ENCODE data around the gene FAM227B. TPM values are rescaled to one million over a fixed set of nuclear protein-coding genes. Genes with fewer than 3 reads are reported as not detected.

FAM227B gene
- total RNA-seq, 2 donors from 2014 or later = 7.5 to 14.4 TPM

GRCh38 chr15:49297584-49297983, 323.0 kb downstream of the FAM227B start:
- no peaks in the 10 kb centered on the region for H3K27me3 ChIP-seq
- H3K4me1 ChIP-seq = no peaks in the 10 kb centered on the region
- peaks cover 9% of the 10 kb centered on the region for H3K36me3 ChIP-seq
- TF ChIP-seq, protein P1, sequence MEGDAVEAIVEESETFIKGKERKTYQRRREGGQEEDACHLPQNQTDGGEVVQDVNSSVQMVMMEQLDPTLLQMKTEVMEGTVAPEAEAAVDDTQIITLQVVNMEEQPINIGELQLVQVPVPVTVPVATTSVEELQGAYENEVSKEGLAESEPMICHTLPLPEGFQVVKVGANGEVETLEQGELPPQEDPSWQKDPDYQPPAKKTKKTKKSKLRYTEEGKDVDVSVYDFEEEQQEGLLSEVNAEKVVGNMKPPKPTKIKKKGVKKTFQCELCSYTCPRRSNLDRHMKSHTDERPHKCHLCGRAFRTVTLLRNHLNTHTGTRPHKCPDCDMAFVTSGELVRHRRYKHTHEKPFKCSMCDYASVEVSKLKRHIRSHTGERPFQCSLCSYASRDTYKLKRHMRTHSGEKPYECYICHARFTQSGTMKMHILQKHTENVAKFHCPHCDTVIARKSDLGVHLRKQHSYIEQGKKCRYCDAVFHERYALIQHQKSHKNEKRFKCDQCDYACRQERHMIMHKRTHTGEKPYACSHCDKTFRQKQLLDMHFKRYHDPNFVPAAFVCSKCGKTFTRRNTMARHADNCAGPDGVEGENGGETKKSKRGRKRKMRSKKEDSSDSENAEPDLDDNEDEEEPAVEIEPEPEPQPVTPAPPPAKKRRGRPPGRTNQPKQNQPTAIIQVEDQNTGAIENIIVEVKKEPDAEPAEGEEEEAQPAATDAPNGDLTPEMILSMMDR (IDR thresholded peaks at IDR 0.05) = no peak
- peaks cover 0 to 7% of the 10 kb centered on the region in 2 donors for H3K9me3 ChIP-seq
- H3K27ac ChIP-seq = no peak overlapping the region
- no peak for DNase-seq (ENCODE audit: low spot score)
- H3K4me3 ChIP-seq = no peak overlapping the region

GRCh38 chr15:49296258-49296657, 324.4 kb downstream of the FAM227B start:
- peaks cover 14% of the 10 kb centered on the region for H3K36me3 ChIP-seq
- no peak overlapping the region for H3K27ac ChIP-seq
- no peaks in the 10 kb centered on the region for H3K4me1 ChIP-seq
- DNase-seq (ENCODE audit: low spot score) = no peak
- TF ChIP-seq, protein P1 (IDR thresholded peaks at IDR 0.05) = no peak
- H3K9me3 ChIP-seq = peaks cover 0 to 7% of the 10 kb centered on the region in 2 donors
- no peaks in the 10 kb centered on the region for H3K27me3 ChIP-seq
- no peak overlapping the region for H3K4me3 ChIP-seq

- H3K9me3 ChIP-seq = peaks cover 0 to 7% of the 10 kb centered on the region in 2 donors
- no peaks in the 10 kb centered on the region for H3K4me1 ChIP-seq
- DNase-seq (ENCODE audit: low spot score) = no peak
- H3K4me3 ChIP-seq = no peak overlapping the region
- H3K27me3 ChIP-seq = no peaks in the 10 kb centered on the region
- H3K27ac ChIP-seq = no peak overlapping the region
- TF ChIP-seq, protein P1 (IDR thresholded peaks at IDR 0.05) = no peak
- H3K36me3 ChIP-seq = peaks cover 14% of the 10 kb centered on the region
These were observed 326.7 kb downstream of the FAM227B start for GRCh38 chr15:49293941-49294340.

- TF ChIP-seq, protein P1 (IDR thresholded peaks at IDR 0.05) = no peak
- Histone ChIP-seq H3K4me3 (no peak overlapping the region), H3K9me3 (no peaks in the 10 kb centered on the region), H3K27me3 (no peaks in the 10 kb centered on the region), H3K4me1 (no peaks in the 10 kb centered on the region), H3K27ac (no peak overlapping the region), H3K36me3 (peaks cover 15% of the 10 kb centered on the region)
- no peak for DNase-seq (ENCODE audit: low spot score)
These were observed 330.4 kb downstream of the FAM227B start for GRCh38 chr15:49290191-49290590.

GRCh38 chr15:49288391-49288790, 332.2 kb downstream of the FAM227B start:
- Histone ChIP-seq H3K36me3 (peaks cover 30% of the 10 kb centered on the region), H3K4me1 (no peaks in the 10 kb centered on the region), H3K9me3 (no peaks in the 10 kb centered on the region), H3K27me3 (no peaks in the 10 kb centered on the region), H3K27ac (no peak overlapping the region), H3K4me3 (no peak overlapping the region)
- DNase-seq (ENCODE audit: low spot score) = no peak
- TF ChIP-seq, protein P1 (IDR thresholded peaks at IDR 0.05) = no peak

DNA sequence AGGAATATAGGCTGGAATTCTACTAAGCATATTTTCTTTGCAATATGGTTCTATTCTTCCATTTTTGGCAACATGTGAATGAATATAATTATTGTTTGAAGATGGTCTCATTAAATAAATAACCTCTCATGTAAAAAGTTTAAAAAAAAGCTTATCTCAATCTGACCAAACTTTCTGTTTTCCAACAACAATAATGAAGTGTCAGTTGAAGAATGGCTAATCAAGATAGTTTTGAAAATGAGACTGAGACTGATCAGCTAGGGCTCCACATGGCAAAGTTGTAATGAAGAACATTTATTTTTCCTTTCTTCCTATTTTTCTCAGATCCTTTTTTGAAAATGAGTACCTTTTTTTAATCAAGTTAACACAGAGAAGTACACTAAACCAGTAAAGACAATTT, 333.1 kb downstream of the FAM227B start:
- H3K27ac ChIP-seq = no peak overlapping the region
- no peaks in the 10 kb centered on the region for H3K27me3 ChIP-seq
- H3K4me1 ChIP-seq = no peaks in the 10 kb centered on the region
- TF ChIP-seq, protein P1 (IDR thresholded peaks at IDR 0.05) = no peak
- DNase-seq (ENCODE audit: low spot score) = no peak
- H3K36me3 ChIP-seq = peaks cover 25% of the 10 kb centered on the region
- H3K4me3 ChIP-seq = no peak overlapping the region
- H3K9me3 ChIP-seq = no peaks in the 10 kb centered on the region

Measured in right atrium auricular region (tissue), 2 donors.